HPDE6-E6E7 (cell line): ENCODE measurements around the gene CTSC.
A peak's percentile ranks its signal among the peaks of the same experiment; 100 is the strongest.
"Not testable (repeated sequence)": the region's sequence is repeated elsewhere in the genome, so short reads cannot be mapped to it uniquely, and the experiment has no call there.

Experiments used
- DNase-seq: peaks from one replicate; pipeline ENCODE4 v3.0.0; 2011; ENCODE audit warnings: missing footprints; ENCODE audit errors: extremely low spot score

The CTSC gene

GRCh38 chr11:88352139-88352538 lies 14.6 kb upstream of the CTSC start:
- no peak for DNase-seq

GRCh38 chr11:88348870-88349269 lies 11.3 kb upstream of the CTSC start:
- DNase-seq = no peak

GRCh38 chr11:88345949-88346348 lies 8.4 kb upstream of the CTSC start:
- no peak for DNase-seq

GRCh38 chr11:88345408-88345807 lies 7.9 kb upstream of the CTSC start:
- DNase-seq = peak; percentile 16

GRCh38 chr11:88344869-88345268 lies 7.3 kb upstream of the CTSC start:
- no peak for DNase-seq

GRCh38 chr11:88341522-88342251 lies 4.2 kb upstream of the CTSC start:
- no peak for DNase-seq

- no peak for DNase-seq
Observed at GRCh38 chr11:88340366-88340935, 2.9 kb upstream of the CTSC start.

- peak; percentile 57 for DNase-seq
Observed at GRCh38 chr11:88337987-88338668, 592 bp upstream of the CTSC start.

GRCh38 chr11:88335284-88335683 lies 2.3 kb downstream of the CTSC start:
- DNase-seq = no peak

GRCh38 chr11:88333862-88334261 lies 3.7 kb downstream of the CTSC start:
- DNase-seq = no peak

- DNase-seq = no peak
Observed at GRCh38 chr11:88332851-88333250, 4.7 kb downstream of the CTSC start.

- no peak for DNase-seq
Observed at GRCh38 chr11:88330826-88331428, 6.6 kb downstream of the CTSC start.

GRCh38 chr11:88329563-88330250 lies 7.8 kb downstream of the CTSC start:
- no peak for DNase-seq

GRCh38 chr11:88327462-88328143 lies 9.9 kb downstream of the CTSC start:
- no peak for DNase-seq

- DNase-seq = no peak
Observed at GRCh38 chr11:88327061-88327460, 10.5 kb downstream of the CTSC start.

- no peak for DNase-seq
Observed at GRCh38 chr11:88326099-88326498, 11.4 kb downstream of the CTSC start.

- no peak for DNase-seq
Observed at GRCh38 chr11:88324562-88325345, 12.8 kb downstream of the CTSC start.

- DNase-seq = not testable (repeated sequence)
Observed at GRCh38 chr11:88322881-88323280, 14.7 kb downstream of the CTSC start.

- DNase-seq = not testable (repeated sequence)
Observed at GRCh38 chr11:88321412-88321811, 16.1 kb downstream of the CTSC start.

GRCh38 chr11:88320149-88320559 lies 17.4 kb downstream of the CTSC start:
- no peak for DNase-seq

- no peak for DNase-seq
Observed at GRCh38 chr11:88318017-88318416, 19.5 kb downstream of the CTSC start.
